ENCODE results near the gene SH3GLB1. TPM values are rescaled to one million over a fixed set of nuclear protein-coding genes. Genes with fewer than 3 reads are reported as not detected.

SH3GLB1 gene
- total and polyA plus RNA-seq, 2 of the 4 experiments (the other 2 are of a cell fraction): 22.2 to 36.5 TPM

DNA sequence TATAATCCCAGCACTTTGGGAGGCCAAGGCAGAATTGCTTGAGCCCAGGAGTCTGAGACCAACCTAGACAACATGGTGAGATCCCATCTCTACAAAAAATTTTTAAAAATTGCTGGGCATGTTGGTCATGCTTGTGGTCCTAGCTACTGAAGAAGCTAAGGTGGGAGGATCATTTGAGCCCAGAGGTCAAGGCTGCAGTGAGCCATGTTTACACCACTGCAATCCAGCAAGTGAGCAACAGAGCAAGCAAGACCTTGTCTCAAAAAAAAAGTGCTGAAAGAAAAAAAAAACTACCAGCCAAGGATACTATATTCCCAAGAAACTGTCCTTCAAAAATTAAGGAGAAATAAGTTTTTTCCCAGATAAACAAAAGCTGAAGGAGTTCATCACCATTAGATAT, 78.1 kb downstream of the SH3GLB1 start:
- BruUV-seq (replicated peaks): no TSS peak
- H2AFZ ChIP-seq (replicated peaks; ENCODE audit: low read length, poor library complexity): no peak overlapping the region
- POLR2A ChIA-PET (ENCODE audit: unreplicated experiment): no interaction called here
- no peak overlapping the region for H3K27ac ChIP-seq (ENCODE audit: insufficient read depth, low read length)
- H3K18ac ChIP-seq (ENCODE audit: low read depth, low read length): no peak overlapping the region
- no peak overlapping the region for H2BK5ac ChIP-seq (ENCODE audit: low read depth, low read length, poor library complexity, severe bottlenecking)
- H3K9me3 ChIP-seq (ENCODE audit: control insufficient read depth, insufficient read depth, low read length): no peaks in the 10 kb centered on the region
- no peak overlapping the region for H2BK120ac ChIP-seq (ENCODE audit: low read depth, low read length)
- H3K4me1 ChIP-seq (ENCODE audit: control insufficient read depth, insufficient read depth, low read length): peaks cover 9% of the 10 kb centered on the region
- H3K9me1 ChIP-seq (ENCODE audit: insufficient read depth, low read length): peaks cover 4% of the 10 kb centered on the region; the same call in 1 of the 2 replicates
- no peaks in the 10 kb centered on the region for H3K36me3 ChIP-seq (ENCODE audit: control insufficient read depth, insufficient read depth, low read length)
- in situ Hi-C loops (cut with MboI; ENCODE audit: low sequenced_read_pairs): no loop called here
- no peak overlapping the region for H4K5ac ChIP-seq (ENCODE audit: low read depth, low read length)
- ATAC-seq (ENCODE audit: low read depth): no peak
- intact Hi-C loops (cut with micrococcal nuclease): no loop called here
- H3K4me3 ChIP-seq (ENCODE audit: insufficient read depth, low read depth, low read length): no peak overlapping the region
- no peak for TF ChIP-seq MAZ (IDR thresholded peaks at IDR 0.05; ENCODE audit: borderline replicate concordance, low read depth, low read length)
- no peak for TF ChIP-seq RAD21 (IDR thresholded peaks at IDR 0.05; ENCODE audit: low read length)
- no peak for TF ChIP-seq CEBPB (IDR thresholded peaks at IDR 0.05; ENCODE audit: low read depth, low read length)
- no peak for TF ChIP-seq FOS (IDR thresholded peaks at IDR 0.05; ENCODE audit: low read depth, low read length)
- no peak for TF ChIP-seq POLR2A (IDR thresholded peaks at IDR 0.05; ENCODE audit: low read depth, low read length)
- no peak for TF ChIP-seq MXI1 (IDR thresholded peaks at IDR 0.05; ENCODE audit: borderline replicate concordance, low read depth, low read length)
- no peak for TF ChIP-seq SMC3 (IDR thresholded peaks at IDR 0.05; ENCODE audit: low read depth, low read length)
- no peak for TF ChIP-seq MAFK (IDR thresholded peaks at IDR 0.05; ENCODE audit: low read depth, low read length)
- TF ChIP-seq NFE2L2 (IDR thresholded peaks at IDR 0.05; ENCODE audit: low read depth, low read length): no peak
- TF ChIP-seq, protein P1, sequence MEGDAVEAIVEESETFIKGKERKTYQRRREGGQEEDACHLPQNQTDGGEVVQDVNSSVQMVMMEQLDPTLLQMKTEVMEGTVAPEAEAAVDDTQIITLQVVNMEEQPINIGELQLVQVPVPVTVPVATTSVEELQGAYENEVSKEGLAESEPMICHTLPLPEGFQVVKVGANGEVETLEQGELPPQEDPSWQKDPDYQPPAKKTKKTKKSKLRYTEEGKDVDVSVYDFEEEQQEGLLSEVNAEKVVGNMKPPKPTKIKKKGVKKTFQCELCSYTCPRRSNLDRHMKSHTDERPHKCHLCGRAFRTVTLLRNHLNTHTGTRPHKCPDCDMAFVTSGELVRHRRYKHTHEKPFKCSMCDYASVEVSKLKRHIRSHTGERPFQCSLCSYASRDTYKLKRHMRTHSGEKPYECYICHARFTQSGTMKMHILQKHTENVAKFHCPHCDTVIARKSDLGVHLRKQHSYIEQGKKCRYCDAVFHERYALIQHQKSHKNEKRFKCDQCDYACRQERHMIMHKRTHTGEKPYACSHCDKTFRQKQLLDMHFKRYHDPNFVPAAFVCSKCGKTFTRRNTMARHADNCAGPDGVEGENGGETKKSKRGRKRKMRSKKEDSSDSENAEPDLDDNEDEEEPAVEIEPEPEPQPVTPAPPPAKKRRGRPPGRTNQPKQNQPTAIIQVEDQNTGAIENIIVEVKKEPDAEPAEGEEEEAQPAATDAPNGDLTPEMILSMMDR (conservative IDR thresholded peaks at IDR 0.05; ENCODE audit: low read depth, low read length): no peak
- no peak for TF ChIP-seq RFX5 (IDR thresholded peaks at IDR 0.05; ENCODE audit: low read depth, low read length)
- TF ChIP-seq, protein P2, sequence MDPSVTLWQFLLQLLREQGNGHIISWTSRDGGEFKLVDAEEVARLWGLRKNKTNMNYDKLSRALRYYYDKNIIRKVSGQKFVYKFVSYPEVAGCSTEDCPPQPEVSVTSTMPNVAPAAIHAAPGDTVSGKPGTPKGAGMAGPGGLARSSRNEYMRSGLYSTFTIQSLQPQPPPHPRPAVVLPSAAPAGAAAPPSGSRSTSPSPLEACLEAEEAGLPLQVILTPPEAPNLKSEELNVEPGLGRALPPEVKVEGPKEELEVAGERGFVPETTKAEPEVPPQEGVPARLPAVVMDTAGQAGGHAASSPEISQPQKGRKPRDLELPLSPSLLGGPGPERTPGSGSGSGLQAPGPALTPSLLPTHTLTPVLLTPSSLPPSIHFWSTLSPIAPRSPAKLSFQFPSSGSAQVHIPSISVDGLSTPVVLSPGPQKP (IDR thresholded peaks at IDR 0.05; ENCODE audit: borderline replicate concordance, low read depth, low read length): no peak
- TF ChIP-seq, protein P3, sequence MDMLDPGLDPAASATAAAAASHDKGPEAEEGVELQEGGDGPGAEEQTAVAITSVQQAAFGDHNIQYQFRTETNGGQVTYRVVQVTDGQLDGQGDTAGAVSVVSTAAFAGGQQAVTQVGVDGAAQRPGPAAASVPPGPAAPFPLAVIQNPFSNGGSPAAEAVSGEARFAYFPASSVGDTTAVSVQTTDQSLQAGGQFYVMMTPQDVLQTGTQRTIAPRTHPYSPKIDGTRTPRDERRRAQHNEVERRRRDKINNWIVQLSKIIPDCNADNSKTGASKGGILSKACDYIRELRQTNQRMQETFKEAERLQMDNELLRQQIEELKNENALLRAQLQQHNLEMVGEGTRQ (IDR thresholded peaks at IDR 0.05; ENCODE audit: low read depth, low read length): no peak
- no peak for TF ChIP-seq BHLHE40 (IDR thresholded peaks at IDR 0.05; ENCODE audit: low read depth, low read length)
- TF ChIP-seq CHD1 (IDR thresholded peaks at IDR 0.05; ENCODE audit: low read depth, low read length): no peak
- no peak for TF ChIP-seq RCOR1 (IDR thresholded peaks at IDR 0.05; ENCODE audit: insufficient replicate concordance, low read length)
- H2BK20ac ChIP-seq (ENCODE audit: low read depth, low read length): no peak overlapping the region
- no peaks in the 10 kb centered on the region for H3K79me1 ChIP-seq (ENCODE audit: low read depth in 1 of 2, low read length in 2 of 2)
- H3K56ac ChIP-seq (ENCODE audit: extremely low read depth, insufficient read depth, low read length): no peak overlapping the region
- no peak overlapping the region for H4K91ac ChIP-seq (ENCODE audit: insufficient read depth, low read depth, low read length)
- dilution Hi-C loops (cut with HindIII; ENCODE audit: low sequenced_read_pairs, unreplicated experiment): no loop called here
- no peak overlapping the region for H2BK15ac ChIP-seq (ENCODE audit: low read depth, low read length)
- H4K8ac ChIP-seq (ENCODE audit: low read depth in 2 of 2, low read length in 2 of 2): no peak overlapping the region
- H2AK5ac ChIP-seq (ENCODE audit: low read depth, low read length): no peak overlapping the region
- H3K4ac ChIP-seq (ENCODE audit: low read depth, low read length): no peak overlapping the region
- CTCF ChIA-PET: interaction anchor here (0.7 kb wide), 1 partner anchor 91 kb away, joined by 3 read pairs; no protein-coding TSS in a partner anchor
- H2AK9ac ChIP-seq (replicated peaks; ENCODE audit: low read depth, low read length, poor library complexity): no peak overlapping the region
- H3K9ac ChIP-seq (ENCODE audit: low read depth, low read length): no peak overlapping the region
- no peak overlapping the region for H3K4me2 ChIP-seq (ENCODE audit: low read depth, low read length)
- H3K23ac ChIP-seq (ENCODE audit: low read depth, low read length): no peak overlapping the region
- H3K27me3 ChIP-seq (ENCODE audit: control insufficient read depth, insufficient read depth, low read length): no peaks in the 10 kb centered on the region
- no peak overlapping the region for H3K14ac ChIP-seq (replicated peaks; ENCODE audit: low read depth, low read length)
- H4K20me1 ChIP-seq (ENCODE audit: insufficient read depth, low read length): no peaks in the 10 kb centered on the region
- no peak for DNase-seq
